SW480 (cell line): ENCODE measurements around the gene TINAGL1.

Experiments
- DNase-seq: peaks from one replicate; pipeline ENCODE4 v3.0.0-alpha.2; 2016; ENCODE audit warnings: low spot score

TINAGL1 gene

GRCh38 chr1:31627301-31627929, 51.1 kb downstream of the TINAGL1 start:
- DNase-seq, result no peak

GRCh38 chr1:31627930-31628559, 51.7 kb downstream of the TINAGL1 start:
- DNase-seq, result no peak

- DNase-seq, result no peak
Observed at GRCh38 chr1:31628931-31629556, 52.7 kb downstream of the TINAGL1 start.

- DNase-seq, result no peak
Observed at GRCh38 chr1:31632649-31633048, 56.3 kb downstream of the TINAGL1 start.

GRCh38 chr1:31633117-31633516, 56.8 kb downstream of the TINAGL1 start:
- no peak for DNase-seq
